Sigmoid colon (tissue), 4 donors: ENCODE measurements around the gene BLID.

Source experiments
- CTCF ChIP-seq, 4 experiments: fragments of 450-650 bp in 3 of 4; fragments of 200-600 bp in 1 of 4; IDR thresholded peaks; one replicate each; pipeline ENCODE4 v1.5.1; 2016 to 2019; ENCODE audit warnings: antibody characterized with exemption in 4 of 4, mild to moderate bottlenecking in 3 of 4, moderate library complexity in 2 of 4
- EP300 ChIP-seq, 4 donors: sonication (generic); formaldehyde crosslinking; IDR thresholded peaks; one replicate each; pipeline ENCODE4 v1.6.1; 2017; ENCODE audit warnings: antibody characterized with exemption in 4 of 4
- POLR2A ChIP-seq, 2 donors: fragments of 450-650 bp; IDR thresholded peaks; one replicate each; pipeline ENCODE4 v1.6.1; 2016; ENCODE audit warnings: antibody characterized with exemption in 2 of 2, mild to moderate bottlenecking in 2 of 2, moderate library complexity in 2 of 2
- POLR2AphosphoS5 ChIP-seq, 4 donors: sonication (generic); formaldehyde crosslinking; IDR thresholded peaks; one replicate each; pipeline ENCODE4 v1.6.1; 2017; ENCODE audit warnings: antibody characterized with exemption in 4 of 4

DNA sequence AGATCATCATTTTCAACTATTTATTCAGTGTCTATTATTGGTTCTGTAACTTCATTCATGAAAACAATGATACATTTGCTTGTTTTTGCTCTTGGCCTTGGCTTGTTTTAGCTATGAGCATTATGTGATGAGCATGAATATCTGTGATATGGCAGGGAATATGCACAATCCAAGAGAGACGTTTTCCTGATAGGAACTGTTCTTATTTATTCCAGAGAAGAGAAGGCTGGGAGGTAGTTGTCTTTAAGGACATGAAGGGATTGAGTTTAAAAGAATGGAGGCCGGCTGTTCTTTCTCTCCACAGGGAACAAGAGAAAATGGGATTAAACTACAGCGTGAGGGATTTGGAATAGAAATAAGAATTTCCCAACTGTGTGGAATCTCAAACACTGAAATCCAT is 30.3 kb downstream of the BLID start:
- TF ChIP-seq CTCF (IDR thresholded peaks at IDR 0.05) (no peak), EP300 (IDR thresholded peaks at IDR 0.05) (no peak), POLR2A (IDR thresholded peaks at IDR 0.05) (no peak), POLR2AphosphoS5 (IDR thresholded peaks at IDR 0.05) (no peak)
